HG03045 (cell line): ENCODE results near the gene MVB12B.
"Not testable (repeated sequence)": the region's sequence is repeated elsewhere in the genome, so short reads cannot be mapped to it uniquely, and the experiment has no call there.

ENCODE experiments used
- ATAC-seq: cut with Tn5 transposase; IDR thresholded peaks from one replicate; pipeline ENCODE4 v1.9.1; 2021; ENCODE audit warnings: mild to moderate bottlenecking, moderate library complexity; ENCODE audit not compliant: unreplicated experiment

Gene MVB12B

DNA sequence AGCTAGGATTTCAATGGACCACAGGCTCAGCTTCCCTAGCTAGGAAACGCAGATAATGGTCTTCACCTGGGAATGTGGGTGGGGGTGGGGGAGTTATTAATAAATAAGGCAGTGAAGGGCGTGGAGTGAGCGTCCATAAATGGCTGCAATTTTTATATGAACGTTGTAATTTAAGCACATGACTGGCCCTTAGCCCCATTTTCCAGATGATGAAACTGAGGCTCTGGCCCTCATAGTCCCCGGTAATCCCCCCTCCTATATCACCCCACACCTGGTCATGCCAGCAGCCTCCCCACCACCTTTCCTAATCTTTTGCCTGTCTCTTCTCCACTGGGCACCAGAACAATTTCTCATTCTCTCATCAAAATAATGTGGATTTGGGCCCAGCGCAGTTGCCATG lies 225.2 kb downstream of the MVB12B start:
- ATAC-seq = no peak

DNA sequence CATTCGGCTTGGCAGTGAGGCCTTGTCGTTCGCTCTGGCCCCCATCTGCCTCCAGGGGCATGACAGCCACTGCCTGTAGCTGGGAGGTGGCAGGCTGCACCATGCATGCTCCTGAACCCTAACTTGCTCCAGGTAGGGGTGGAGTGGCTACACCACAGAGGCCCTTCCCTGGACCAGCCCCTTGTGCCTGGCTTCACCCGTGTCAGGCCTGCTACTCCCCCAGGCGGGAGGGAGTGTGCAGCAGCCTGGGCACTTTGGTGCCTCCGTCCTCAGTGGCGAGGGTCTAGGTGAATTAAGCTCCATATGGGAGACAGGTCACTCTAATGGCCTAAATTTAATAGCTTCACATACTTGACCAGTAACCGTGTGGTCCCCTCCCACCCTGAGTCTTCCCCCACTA lies 227.7 kb downstream of the MVB12B start:
- ATAC-seq = no peak

DNA sequence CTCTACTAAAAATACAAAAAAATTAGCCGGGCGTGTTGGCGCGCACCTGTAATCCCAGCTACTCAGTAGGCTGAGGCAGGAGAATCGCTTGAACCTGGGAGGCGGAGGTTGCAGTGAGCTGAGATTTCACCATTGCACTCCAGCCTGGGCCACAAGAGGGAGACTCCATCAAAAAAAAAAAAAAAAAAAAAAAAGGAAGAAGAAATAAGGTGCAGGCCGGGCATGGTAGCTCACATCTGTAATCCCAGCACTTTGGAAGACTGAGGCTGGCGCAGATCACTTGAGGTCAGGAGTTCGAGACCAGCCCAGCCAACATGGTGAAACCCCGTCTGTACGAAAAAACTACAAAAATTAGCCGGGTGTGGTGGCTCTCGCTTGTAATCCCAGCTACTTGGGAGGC lies 228.8 kb downstream of the MVB12B start:
- not testable (repeated sequence) for ATAC-seq
